ENCODE measurements around the gene HNRNPLL.

Gene HNRNPLL

DNA sequence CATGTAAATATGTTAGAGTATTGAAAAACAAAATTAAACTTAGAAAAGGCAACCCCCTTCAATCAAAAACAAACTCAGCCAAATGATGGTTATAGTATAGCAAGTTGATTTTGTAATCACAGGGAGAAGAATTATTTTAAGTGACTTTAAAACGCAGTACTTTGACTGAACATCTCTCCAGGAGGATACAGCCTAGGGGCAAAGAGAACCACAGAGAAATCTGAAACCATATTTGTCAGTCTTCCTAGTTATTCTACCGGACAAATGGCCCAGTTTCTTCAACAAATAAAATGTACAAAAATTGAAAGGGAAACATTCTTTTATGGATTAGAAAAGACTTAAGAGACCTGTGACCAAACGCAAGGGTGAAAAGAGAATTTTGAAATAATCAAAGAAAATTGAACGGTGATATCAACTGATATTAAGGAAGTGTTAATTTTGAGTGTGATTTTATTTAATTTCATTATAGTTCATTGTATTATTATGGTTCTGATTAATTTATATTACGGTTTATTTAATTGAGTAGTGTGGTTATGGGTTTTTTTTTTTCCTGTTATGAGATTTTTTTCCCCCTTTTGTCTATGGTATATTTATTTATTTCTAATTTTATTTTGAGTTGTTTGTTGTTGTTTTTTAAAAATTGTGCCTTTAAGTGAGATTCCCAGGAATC lies 75.3 kb downstream of the HNRNPLL start:
- no peak for DNase-seq (ENCODE audit: low read depth)

DNA sequence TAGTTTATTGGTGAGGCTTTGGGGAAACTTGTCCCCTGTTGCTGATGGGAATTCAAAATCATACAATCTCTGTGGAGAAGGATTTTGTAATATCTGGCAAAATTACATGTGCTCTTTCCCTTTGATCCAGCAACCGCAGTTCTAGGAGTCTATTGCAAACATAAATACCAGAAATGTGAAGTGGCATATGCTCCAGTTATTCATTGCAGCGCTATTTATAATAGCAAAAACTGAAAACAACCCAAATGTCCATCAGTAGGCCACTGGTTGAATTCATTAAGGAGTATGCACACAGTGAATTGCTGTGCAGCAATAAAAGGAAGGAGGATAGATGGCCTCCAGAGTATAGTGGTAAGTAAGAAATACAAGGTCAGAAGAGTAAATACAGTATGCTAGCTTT lies 76.5 kb downstream of the HNRNPLL start:
- no peak for DNase-seq (ENCODE audit: low read depth)

DNA sequence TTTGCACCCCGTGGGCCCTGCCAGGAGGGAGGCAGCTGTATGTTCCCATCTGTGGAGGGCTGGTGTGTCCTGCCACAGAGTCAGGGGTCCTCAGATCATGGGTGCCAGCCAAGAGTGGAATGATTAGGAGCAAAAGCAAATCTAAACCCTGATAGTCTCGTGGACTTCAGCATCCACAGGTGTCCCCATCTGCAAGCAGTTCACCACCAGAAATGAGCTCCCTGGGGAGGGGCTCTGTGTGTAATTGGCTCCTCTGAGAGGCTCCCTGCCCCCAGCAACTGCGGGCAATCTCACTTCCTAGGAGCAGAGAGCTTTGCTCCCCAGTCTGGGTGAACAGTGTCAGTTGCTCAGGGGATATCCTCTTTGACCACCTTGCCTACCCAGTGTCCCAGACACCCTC lies 78.1 kb downstream of the HNRNPLL start:
- no peak for DNase-seq (ENCODE audit: low read depth)

DNA sequence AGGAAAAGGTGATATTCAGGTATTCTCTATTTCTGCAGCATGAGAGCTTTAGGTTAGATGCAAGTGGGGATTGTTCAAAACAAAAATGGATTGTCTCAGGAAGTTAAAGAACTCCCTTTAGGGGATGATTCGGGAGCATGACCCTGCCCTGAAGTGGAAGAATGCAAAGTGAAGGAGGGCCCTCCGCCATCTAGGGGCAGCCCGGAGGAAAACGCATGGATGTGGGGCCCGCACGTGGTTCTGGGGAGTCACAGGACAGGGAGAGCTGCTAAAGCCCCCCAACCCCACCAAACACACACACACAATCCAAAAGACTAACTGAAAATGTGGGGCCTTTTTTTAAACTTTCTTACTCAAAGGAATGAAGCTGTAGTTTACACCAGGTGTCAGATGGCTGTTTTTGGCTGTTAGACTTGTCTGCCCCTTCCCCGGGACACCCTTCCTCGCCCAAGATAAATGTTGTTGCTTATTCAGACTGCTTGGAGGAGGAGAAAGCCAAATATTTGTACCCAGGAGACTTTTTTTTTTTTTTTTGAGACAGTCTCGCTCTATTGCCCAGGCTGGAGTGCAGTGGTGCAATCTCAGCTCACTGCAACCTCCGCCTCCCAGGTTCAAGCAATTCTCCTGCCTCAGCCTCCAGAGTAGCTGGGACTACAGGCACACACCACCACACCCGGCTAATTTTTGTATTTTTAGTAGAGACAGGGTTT lies 78.8 kb downstream of the HNRNPLL start:
- DNase-seq (ENCODE audit: low read depth): no peak

DNA sequence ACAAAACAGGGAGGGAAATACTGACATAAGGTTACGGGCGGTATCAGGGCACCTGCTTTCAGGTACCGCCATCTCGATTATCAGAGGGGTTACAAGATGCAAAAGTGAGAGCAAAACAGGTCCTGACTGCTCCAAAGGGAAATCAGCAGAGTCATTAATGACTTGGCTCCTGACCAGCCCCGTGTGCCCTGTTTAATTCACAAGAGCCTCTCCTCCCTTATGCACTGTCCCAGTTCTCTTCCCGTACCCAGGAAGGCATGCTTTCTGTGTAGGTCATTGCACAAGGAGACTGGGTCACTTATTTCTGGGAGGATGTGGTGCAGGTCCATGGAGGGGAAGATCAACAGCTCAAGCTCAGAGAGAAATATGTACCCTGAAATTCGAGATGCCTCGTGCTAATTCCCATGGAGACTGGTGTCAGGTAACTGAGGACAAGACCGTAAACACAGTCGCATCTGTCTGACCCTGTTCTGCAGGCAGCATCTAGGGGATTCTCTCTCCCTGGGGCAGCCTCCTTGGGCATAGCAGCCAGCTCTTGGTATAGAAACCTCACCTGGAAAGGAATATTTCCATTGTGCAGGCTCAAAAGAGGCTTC lies 79.9 kb downstream of the HNRNPLL start:
- DNase-seq (ENCODE audit: low read depth): no peak

DNA sequence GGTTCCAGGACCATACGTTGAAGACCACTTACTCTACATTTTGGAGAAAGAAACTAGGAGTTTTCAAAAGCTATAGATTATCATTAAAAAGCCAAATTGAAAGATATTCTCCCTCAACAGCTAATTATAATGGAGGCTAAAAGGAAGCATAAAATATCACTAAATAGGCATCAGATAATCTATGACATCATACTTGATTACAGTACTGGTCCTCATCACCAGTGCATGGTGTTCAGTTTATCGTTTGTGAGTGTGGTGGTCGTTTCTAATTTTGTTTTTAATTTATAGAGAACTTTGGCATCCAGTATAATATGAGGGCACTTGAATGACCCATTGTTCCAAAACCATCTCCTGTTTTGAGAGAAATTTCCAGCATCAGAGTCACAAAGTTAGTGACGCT lies 80.9 kb downstream of the HNRNPLL start:
- no peak for DNase-seq (ENCODE audit: low read depth)

DNA sequence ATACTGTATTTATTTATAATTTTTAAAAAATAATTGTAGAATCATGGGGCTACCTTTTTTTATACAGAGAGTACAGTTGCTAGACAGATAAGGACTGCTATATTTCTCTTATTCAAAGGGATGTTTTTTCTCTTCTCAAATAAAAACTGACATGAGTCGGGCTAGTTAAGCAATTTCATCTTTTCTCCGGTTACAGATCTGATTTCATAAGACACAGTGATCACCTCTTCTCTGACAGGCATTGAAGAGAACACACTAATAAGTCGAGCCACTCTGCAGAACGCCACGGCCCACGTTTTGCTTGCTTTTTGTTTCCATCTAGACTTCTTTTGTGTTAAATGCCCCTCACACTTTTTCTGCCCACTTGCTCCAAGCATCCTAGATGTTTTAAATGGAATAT lies 85.4 kb downstream of the HNRNPLL start:
- DNase-seq (ENCODE audit: low read depth): no peak

DNA sequence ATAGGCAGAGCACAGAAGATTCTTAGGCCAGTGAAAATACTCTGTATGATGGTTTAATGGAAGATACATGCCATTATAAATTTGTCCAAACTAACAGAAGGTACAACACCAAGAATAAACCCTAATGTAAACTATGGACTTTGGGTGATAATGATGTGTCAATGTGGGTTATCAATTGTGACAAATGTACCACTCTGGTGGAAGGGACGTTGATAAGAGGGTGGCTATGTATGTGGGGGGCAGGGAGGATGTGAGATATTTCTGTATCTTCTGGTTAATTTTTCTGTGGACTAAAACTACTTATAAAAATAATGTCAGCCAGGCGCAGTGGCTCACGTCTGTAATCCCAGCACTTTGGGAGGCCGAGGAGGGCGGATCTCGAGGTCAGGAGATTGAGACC lies 86.2 kb downstream of the HNRNPLL start:
- no peak for DNase-seq (ENCODE audit: low read depth)

DNA sequence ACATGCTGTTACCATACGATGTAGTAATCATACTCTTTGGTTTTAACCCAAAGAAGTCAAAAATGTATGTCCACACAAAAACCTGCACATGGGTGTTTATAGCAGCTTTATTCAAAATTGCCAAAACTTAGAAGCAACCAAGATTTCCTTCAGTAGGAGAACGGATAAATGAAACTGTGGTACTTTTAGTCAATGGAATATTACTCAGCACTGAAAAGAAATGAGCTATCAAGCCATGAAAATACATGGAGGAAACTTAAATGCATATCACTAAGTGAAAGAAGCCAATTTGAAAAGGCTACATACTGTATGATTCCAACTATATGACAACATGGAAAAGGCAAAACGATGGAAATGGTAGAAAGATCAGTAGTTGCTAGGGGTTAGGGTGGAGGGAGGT lies 86.6 kb downstream of the HNRNPLL start:
- DNase-seq (ENCODE audit: low read depth): no peak

DNA sequence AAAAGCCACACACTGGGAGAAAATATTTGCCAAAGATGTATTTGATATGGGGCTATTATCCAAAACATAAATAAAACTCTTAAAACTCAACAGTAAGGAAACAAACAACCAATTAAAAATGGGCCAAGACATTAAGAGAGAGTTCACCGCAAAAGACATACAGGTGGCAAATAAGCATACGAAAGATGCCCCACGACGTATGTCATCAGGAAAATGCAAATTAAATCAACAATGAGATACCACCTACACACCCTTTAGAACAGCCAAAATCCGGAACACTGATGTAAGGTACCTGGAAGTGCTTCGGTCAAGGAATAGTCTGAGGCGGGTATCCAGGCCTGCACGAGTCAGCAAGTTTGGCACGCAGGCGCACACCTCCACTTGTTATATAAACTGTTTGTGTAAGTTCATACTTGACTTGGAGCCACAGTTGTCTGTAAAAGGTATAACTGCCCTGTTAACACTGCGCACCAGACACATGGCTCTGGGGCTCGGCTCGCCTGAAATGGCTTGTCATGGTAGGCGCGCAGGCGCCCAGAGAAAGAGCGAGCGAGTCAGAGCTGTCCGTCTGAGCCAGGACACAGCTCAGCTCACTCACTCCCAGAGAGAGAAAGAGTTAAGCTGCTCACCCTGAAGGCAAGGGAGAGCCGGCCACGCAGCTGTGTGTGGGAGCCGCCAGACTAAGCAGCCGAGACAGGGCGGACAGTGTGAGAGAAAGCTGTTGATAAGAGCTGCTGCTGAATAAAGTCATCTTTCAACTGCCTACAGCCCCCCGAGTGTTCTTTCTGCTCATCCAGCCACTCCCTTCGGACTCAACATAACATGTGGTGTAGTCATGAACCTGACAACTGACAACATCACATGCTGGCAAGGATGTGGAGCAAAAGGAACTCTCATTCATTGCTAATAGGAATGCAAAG lies 87.3 kb downstream of the HNRNPLL start:
- no peak for DNase-seq (ENCODE audit: low read depth)

DNA sequence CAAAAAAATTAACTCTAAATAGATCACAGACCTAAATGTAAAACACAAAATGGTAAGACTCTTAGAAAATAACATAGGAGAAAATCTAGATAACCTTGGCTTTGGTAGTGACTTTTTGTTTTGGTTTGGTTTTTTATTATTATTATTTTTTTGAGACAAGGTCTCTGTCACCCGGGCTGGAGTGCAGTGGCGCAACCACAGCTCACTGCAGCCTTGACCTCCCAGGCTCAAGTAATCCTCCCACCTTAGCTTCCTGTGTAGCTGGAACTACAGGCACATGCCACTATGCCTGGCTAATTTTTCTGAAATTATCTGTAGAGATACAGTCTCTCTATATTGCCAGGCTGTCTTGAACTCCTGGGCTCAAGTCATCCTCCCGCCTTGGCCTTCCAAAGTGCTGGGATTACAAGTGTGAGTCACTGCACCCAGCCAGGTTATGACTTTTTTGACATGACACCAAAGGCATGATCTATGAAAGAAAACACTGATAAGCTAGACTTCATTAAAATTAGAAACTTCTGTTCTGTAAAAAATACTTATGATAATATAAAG lies 88.0 kb downstream of the HNRNPLL start:
- no peak for DNase-seq (ENCODE audit: low read depth)

DNA sequence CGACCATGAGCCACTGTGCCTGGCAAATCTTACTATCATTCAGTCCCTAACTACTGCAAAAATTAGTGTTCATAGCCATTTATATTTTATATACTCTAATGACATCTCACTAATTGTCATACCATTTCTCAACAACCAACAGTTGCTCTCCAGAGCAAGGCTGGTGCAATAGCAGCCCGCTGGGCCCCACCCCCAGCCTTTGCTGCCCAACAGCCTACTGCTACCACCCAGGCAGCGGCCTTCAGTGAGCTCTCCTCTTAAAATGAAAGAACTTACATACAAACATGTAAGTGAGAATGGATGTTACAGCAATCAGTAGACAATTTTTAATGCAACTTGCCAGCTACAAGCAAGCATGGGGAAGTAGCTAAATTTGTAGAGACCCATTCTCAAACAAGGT lies 90.5 kb downstream of the HNRNPLL start:
- no peak for DNase-seq (ENCODE audit: low read depth)
